ENCODE measurements around the gene SELL. TPM values are rescaled to one million over a fixed set of nuclear protein-coding genes. Genes with fewer than 3 reads are reported as not detected.

Gene SELL
- polyA plus RNA-seq, 4 donors: 1.1 to 1.8 (median 1.6) TPM

DNA sequence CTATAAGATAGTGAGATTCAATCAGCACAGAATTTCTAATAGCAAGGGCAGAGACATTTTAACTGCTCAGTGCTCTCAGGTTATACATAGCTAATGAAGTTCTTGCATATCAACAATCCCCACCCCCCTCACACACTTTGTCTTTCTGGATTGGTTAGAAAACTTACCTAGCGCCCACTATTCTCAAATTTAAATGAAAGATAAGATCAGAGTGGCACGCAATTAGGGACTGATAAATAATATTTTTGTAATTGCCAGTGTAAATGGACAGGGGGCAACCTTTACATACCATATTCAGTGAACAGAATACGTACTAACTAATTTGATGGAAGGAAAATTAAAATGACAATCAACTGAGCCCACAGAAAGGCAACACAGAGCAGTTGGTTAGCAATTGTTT, 11.7 kb downstream of the SELL start:
- H3K4me3 ChIP-seq (ENCODE audit: low read depth in 1 of 3, low read length in 3 of 3): no peak overlapping the region
- H3K9me3 ChIP-seq (ENCODE audit: control insufficient read depth in 2 of 2, insufficient read depth in 1 of 2, low read depth in 1 of 2, low read length in 1 of 2): no peaks in the 10 kb centered on the region
- WGBS, 3 donors: 61 to 65% (median 64%) methylated on average over 3 of the region's 3 CpGs
- FAIRE-seq (no peak), DNase-seq (no peak)
- H3K4me1 ChIP-seq (ENCODE audit: control insufficient read depth in 3 of 3, insufficient read depth in 2 of 3, low read depth in 1 of 3, low read length in 2 of 3): no peaks in the 10 kb centered on the region
- no peaks in the 10 kb centered on the region for H3K36me3 ChIP-seq (ENCODE audit: control insufficient read depth in 3 of 3, insufficient read depth in 2 of 3, low read depth in 1 of 3, low read length in 3 of 3)
- peaks cover 0 to 3% (median 0%) of the 10 kb centered on the region in 3 donors for H3K27me3 ChIP-seq (ENCODE audit: control insufficient read depth in 3 of 3, insufficient read depth in 3 of 3, low read length in 3 of 3)
- no peak overlapping the region for H3K27ac ChIP-seq (ENCODE audit: low read depth in 1 of 3, low read length in 2 of 3)

DNA sequence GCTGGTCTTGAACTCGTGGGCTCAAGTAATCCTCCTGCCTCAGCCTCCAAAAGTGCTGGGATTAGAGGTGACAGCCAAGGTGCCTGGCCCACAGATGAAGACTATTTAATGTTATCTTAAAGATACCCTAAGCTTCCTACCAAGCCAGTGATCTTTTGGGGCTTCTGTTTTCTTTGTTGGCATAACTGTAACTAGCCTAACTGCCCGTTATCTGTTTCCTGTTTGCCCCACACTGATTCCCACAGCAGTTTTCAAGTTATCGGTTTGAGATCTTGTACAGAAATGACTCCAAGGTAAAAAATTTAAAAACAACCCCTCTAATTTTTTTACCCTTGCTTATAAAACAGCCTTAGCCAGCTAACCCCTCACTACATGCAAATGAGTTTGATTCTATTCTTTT, 12.4 kb downstream of the SELL start:
- Histone ChIP-seq H3K9me3 (ENCODE audit: control insufficient read depth in 2 of 2, insufficient read depth in 1 of 2, low read depth in 1 of 2, low read length in 1 of 2) (no peaks in the 10 kb centered on the region), H3K4me1 (ENCODE audit: control insufficient read depth in 3 of 3, insufficient read depth in 2 of 3, low read depth in 1 of 3, low read length in 2 of 3) (no peaks in the 10 kb centered on the region), H3K27me3 (ENCODE audit: control insufficient read depth in 3 of 3, insufficient read depth in 3 of 3, low read length in 3 of 3) (peaks cover 0 to 3% (median 0%) of the 10 kb centered on the region in 3 donors), H3K4me3 (ENCODE audit: low read depth in 1 of 3, low read length in 3 of 3) (no peak overlapping the region), H3K36me3 (ENCODE audit: control insufficient read depth in 3 of 3, insufficient read depth in 2 of 3, low read depth in 1 of 3, low read length in 3 of 3) (no peaks in the 10 kb centered on the region), H3K27ac (ENCODE audit: low read depth in 1 of 3, low read length in 2 of 3) (no peak overlapping the region)
- DNase-seq (no peak), FAIRE-seq (no peak)
- WGBS, 3 donors: 51 to 69% (median 53%) methylated on average over 3 of the region's 3 CpGs

DNA sequence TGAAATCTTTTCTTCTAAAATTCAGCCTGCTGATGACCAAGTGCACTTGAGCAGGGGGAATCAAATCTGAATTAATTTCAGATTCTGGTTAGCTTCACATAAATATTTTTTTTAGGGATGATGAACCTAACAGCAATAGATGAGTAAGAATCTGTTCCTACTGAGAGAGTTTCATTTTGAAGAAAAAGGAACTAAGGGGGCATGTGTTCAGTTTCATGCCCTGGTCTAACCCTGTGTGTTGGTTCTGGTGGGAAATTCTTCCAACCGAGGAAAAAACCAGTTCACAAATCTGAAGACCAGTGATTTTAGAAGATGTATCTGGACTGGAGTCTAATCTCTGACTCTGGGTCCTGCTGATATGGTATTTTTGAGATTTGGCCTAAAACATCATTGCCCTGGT, 13.7 kb downstream of the SELL start:
- peaks cover 0 to 3% (median 0%) of the 10 kb centered on the region in 3 donors for H3K27me3 ChIP-seq (ENCODE audit: control insufficient read depth in 3 of 3, insufficient read depth in 3 of 3, low read length in 3 of 3)
- 63 to 92% (median 69%) methylated on average over 1 of the region's 1 CpG for WGBS, 3 donors
- H3K36me3 ChIP-seq (ENCODE audit: control insufficient read depth in 3 of 3, insufficient read depth in 2 of 3, low read depth in 1 of 3, low read length in 3 of 3): no peaks in the 10 kb centered on the region
- no peak overlapping the region for H3K4me3 ChIP-seq (ENCODE audit: low read depth in 1 of 3, low read length in 3 of 3)
- no peak overlapping the region for H3K27ac ChIP-seq (ENCODE audit: low read depth in 1 of 3, low read length in 2 of 3)
- H3K4me1 ChIP-seq (ENCODE audit: control insufficient read depth in 3 of 3, insufficient read depth in 2 of 3, low read depth in 1 of 3, low read length in 2 of 3): no peaks in the 10 kb centered on the region
- DNase-seq: no peak
- H3K9me3 ChIP-seq (ENCODE audit: control insufficient read depth in 2 of 2, insufficient read depth in 1 of 2, low read depth in 1 of 2, low read length in 1 of 2): no peaks in the 10 kb centered on the region
- no peak for FAIRE-seq

GRCh38 chr1:169696273-169697100, 14.9 kb downstream of the SELL start:
- FAIRE-seq: no peak
- Histone ChIP-seq H3K9me3 (ENCODE audit: control insufficient read depth in 2 of 2, insufficient read depth in 1 of 2, low read depth in 1 of 2, low read length in 1 of 2) (no peaks in the 10 kb centered on the region), H3K4me1 (ENCODE audit: control insufficient read depth in 3 of 3, insufficient read depth in 2 of 3, low read depth in 1 of 3, low read length in 2 of 3) (no peaks in the 10 kb centered on the region), H3K27me3 (ENCODE audit: control insufficient read depth in 3 of 3, insufficient read depth in 3 of 3, low read length in 3 of 3) (no peaks in the 10 kb centered on the region), H3K27ac (ENCODE audit: low read depth in 1 of 3, low read length in 2 of 3) (no peak overlapping the region), H3K36me3 (ENCODE audit: control insufficient read depth in 3 of 3, insufficient read depth in 2 of 3, low read depth in 1 of 3, low read length in 3 of 3) (no peaks in the 10 kb centered on the region), H3K4me3 (ENCODE audit: low read depth in 1 of 3, low read length in 3 of 3) (no peak overlapping the region)
- WGBS, 3 donors: 58 to 74% (median 61%) methylated on average over 3 of the region's 3 CpGs
- DNase-seq: no peak

- Histone ChIP-seq H3K27ac (ENCODE audit: low read depth in 1 of 3, low read length in 2 of 3) (no peak overlapping the region), H3K9me3 (ENCODE audit: control insufficient read depth in 2 of 2, insufficient read depth in 1 of 2, low read depth in 1 of 2, low read length in 1 of 2) (no peaks in the 10 kb centered on the region)
Observed at GRCh38 chr1:169694304-169695075, 16.9 kb downstream of the SELL start.

DNA sequence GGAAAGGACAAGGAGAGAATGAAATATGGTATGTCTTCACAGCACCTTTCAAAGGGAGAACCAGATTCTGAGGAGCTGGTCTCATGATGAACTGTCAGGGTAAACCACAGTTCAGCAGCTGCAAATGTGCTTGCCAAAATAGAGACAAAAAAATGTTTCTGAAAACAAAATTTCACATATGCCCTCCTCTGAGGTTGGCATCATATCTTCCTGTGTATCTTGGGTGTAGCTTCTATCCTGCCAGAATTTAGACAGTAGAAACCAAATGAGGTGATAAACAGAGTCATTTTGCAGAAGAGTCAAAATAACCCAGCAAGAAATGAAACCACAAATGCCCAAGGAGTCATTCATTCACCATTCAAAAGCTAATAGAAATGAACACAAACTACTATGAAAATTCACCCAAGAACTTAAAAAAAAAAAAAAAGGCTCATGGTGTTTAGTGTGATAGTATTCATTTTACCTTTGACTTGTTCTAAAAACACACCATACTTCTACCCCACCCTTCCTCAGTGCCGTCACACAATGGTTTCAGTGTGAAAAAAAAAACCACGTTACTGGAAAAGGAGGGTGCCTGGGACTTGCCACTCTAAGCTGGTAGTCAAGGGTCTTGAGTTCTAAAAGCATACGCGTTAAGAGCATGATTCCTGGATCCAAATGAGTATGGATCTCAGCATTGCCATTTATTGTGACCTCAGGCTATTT, 18.5 kb downstream of the SELL start:
- Histone ChIP-seq H3K27ac (ENCODE audit: low read depth in 1 of 3, low read length in 2 of 3) (no peak overlapping the region), H3K9me3 (ENCODE audit: control insufficient read depth in 2 of 2, insufficient read depth in 1 of 2, low read depth in 1 of 2, low read length in 1 of 2) (no peaks in the 10 kb centered on the region), H3K36me3 (ENCODE audit: control insufficient read depth in 3 of 3, insufficient read depth in 2 of 3, low read depth in 1 of 3, low read length in 3 of 3) (no peaks in the 10 kb centered on the region), H3K4me3 (ENCODE audit: low read depth in 1 of 3, low read length in 3 of 3) (no peak overlapping the region), H3K4me1 (ENCODE audit: control insufficient read depth in 3 of 3, insufficient read depth in 2 of 3, low read depth in 1 of 3, low read length in 2 of 3) (no peaks in the 10 kb centered on the region), H3K27me3 (ENCODE audit: control insufficient read depth in 3 of 3, insufficient read depth in 3 of 3, low read length in 3 of 3) (no peaks in the 10 kb centered on the region)
- DNase-seq (no peak), FAIRE-seq (no peak)
- 61 to 79% (median 73%) methylated on average over 4 of the region's 4 CpGs for WGBS, 3 donors

More at GRCh38 chr1:169694304-169695075, 16.9 kb downstream of the SELL start:
- Histone ChIP-seq H3K4me1 (ENCODE audit: control insufficient read depth in 3 of 3, insufficient read depth in 2 of 3, low read depth in 1 of 3, low read length in 2 of 3) (no peaks in the 10 kb centered on the region), H3K36me3 (ENCODE audit: control insufficient read depth in 3 of 3, insufficient read depth in 2 of 3, low read depth in 1 of 3, low read length in 3 of 3) (no peaks in the 10 kb centered on the region), H3K27me3 (ENCODE audit: control insufficient read depth in 3 of 3, insufficient read depth in 3 of 3, low read length in 3 of 3) (no peaks in the 10 kb centered on the region), H3K4me3 (ENCODE audit: low read depth in 1 of 3, low read length in 3 of 3) (no peak overlapping the region)
- DNase-seq: peak in 1 of 2 donors; percentile 5
- 44 to 54% (median 48%) methylated on average over 5 of the region's 5 CpGs for WGBS, 3 donors
- no peak for FAIRE-seq

DNA sequence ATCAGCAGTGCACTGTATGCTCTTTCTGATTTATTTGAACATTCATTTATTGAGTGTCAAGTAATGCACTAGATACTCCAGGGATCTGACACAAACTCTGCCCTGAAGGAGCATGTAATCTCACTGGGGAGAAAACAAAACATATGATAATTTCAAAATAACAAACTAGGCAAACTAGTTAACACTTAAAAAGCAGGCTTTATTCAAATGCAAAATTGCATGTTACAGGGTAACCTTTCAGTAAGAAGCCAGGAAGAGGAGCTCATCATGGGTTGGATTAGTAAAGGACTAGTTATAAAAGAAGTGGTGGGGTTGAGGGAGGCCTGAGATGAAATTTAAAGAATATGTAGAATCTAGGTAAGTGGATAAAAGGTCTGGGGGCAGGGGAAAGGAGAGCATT, 20.9 kb downstream of the SELL start:
- Histone ChIP-seq H3K27ac (ENCODE audit: low read depth in 1 of 3, low read length in 2 of 3) (no peak overlapping the region), H3K4me3 (ENCODE audit: low read depth in 1 of 3, low read length in 3 of 3) (no peak overlapping the region), H3K9me3 (ENCODE audit: control insufficient read depth in 2 of 2, insufficient read depth in 1 of 2, low read depth in 1 of 2, low read length in 1 of 2) (no peaks in the 10 kb centered on the region), H3K4me1 (ENCODE audit: control insufficient read depth in 3 of 3, insufficient read depth in 2 of 3, low read depth in 1 of 3, low read length in 2 of 3) (no peaks in the 10 kb centered on the region), H3K36me3 (ENCODE audit: control insufficient read depth in 3 of 3, insufficient read depth in 2 of 3, low read depth in 1 of 3, low read length in 3 of 3) (no peaks in the 10 kb centered on the region), H3K27me3 (ENCODE audit: control insufficient read depth in 3 of 3, insufficient read depth in 3 of 3, low read length in 3 of 3) (no peaks in the 10 kb centered on the region)
- no peak for DNase-seq
- no peak for FAIRE-seq

DNA sequence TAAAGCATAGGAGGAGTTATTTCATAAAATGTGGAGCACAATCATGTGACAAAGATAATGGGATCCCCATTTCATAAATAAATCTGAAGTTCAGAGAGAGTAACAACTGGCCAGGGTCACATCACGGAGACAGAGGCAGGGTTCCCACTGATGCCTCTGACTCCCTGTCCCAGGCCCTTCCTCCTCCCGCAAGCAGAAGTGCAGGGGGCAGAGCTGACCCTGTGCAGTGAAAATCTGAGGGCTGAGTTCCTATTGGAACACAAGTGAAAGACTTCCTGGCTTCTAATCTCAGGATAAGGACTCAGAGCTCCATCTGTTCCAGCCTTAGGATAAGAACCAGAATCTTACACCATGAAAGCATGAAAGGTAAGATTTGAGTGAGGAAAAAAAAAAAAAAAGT, 22.0 kb downstream of the SELL start:
- no peaks in the 10 kb centered on the region for H3K36me3 ChIP-seq (ENCODE audit: control insufficient read depth in 3 of 3, insufficient read depth in 2 of 3, low read depth in 1 of 3, low read length in 3 of 3)
- no peaks in the 10 kb centered on the region for H3K9me3 ChIP-seq (ENCODE audit: control insufficient read depth in 2 of 2, insufficient read depth in 1 of 2, low read depth in 1 of 2, low read length in 1 of 2)
- no peak for DNase-seq
- WGBS, 3 donors: 55 to 82% (median 68%) methylated on average over 2 of the region's 2 CpGs
- FAIRE-seq: no peak
- no peak overlapping the region for H3K4me3 ChIP-seq (ENCODE audit: low read depth in 1 of 3, low read length in 3 of 3)
- H3K4me1 ChIP-seq (ENCODE audit: control insufficient read depth in 3 of 3, insufficient read depth in 2 of 3, low read depth in 1 of 3, low read length in 2 of 3): no peaks in the 10 kb centered on the region
- no peaks in the 10 kb centered on the region for H3K27me3 ChIP-seq (ENCODE audit: control insufficient read depth in 3 of 3, insufficient read depth in 3 of 3, low read length in 3 of 3)
- no peak overlapping the region for H3K27ac ChIP-seq (ENCODE audit: low read depth in 1 of 3, low read length in 2 of 3)

All from small intestine (tissue), 7 donors.